Kidney (tissue), 14 donors: ENCODE data around the gene ANAPC15. TPM values are rescaled to one million over a fixed set of nuclear protein-coding genes. Genes with fewer than 3 reads are reported as not detected.

Experiments
- DNase-seq, 5 donors: peaks; one replicate each; pipeline ENCODE4 v3.0.0-alpha.2; 2013 to 2020
- FAIRE-seq: peaks from 2 replicates; lab custom pipeline; 2012; peaks lifted over from hg19 to GRCh38; lab: Jason Lieb, UNC
- H3K27ac ChIP-seq, 2 donors: one replicate each; pipeline ENCODE4 v1.7.0; 2013; ENCODE audit warnings: low read depth in 2 of 2, low read length in 2 of 2, inconsistent platforms in 1 of 2
- H3K27me3 ChIP-seq: one replicate; pipeline ENCODE4 v1.7.1; 2013; ENCODE audit warnings: low read length, inconsistent platforms; ENCODE audit not compliant: control insufficient read depth, insufficient read depth
- H3K36me3 ChIP-seq, 3 donors: one replicate each; pipeline versions ENCODE4 v1.7.0 to v1.7.1; 2013; ENCODE audit warnings: low read length in 3 of 3, control low read depth in 1 of 3, inconsistent platforms in 1 of 3; ENCODE audit not compliant: insufficient read depth in 3 of 3, control insufficient read depth in 2 of 3
- H3K4me1 ChIP-seq, 3 donors: one replicate each; pipeline versions ENCODE4 v1.7.0 to v1.7.1; 2013; ENCODE audit warnings: low read length in 3 of 3, inconsistent platforms in 1 of 3, low read depth in 1 of 3; ENCODE audit not compliant: control insufficient read depth in 2 of 3, insufficient read depth in 2 of 3
- H3K4me3 ChIP-seq, 3 donors: one replicate each; pipeline versions ENCODE4 v1.7.0 to v1.8.1; 2013; ENCODE audit warnings: low read length in 3 of 3, control low read depth in 1 of 3, inconsistent platforms in 1 of 3
- H3K9ac ChIP-seq, 3 donors: one replicate each; pipeline versions ENCODE4 v1.7.0 to v1.7.1; 2013; ENCODE audit warnings: low read length in 3 of 3, control low read depth in 1 of 3, inconsistent platforms in 1 of 3
- H3K9me3 ChIP-seq, 3 donors: one replicate each; pipeline versions ENCODE4 v1.7.0 to v1.7.1; 2013; ENCODE audit warnings: low read length in 3 of 3, control low read depth in 1 of 3, inconsistent platforms in 1 of 3; ENCODE audit not compliant: control insufficient read depth in 2 of 3, insufficient read depth in 1 of 3
- CTCF ChIP-seq: IDR thresholded peaks from 3 replicates; pipeline ENCODE4 v1.5.1; 2012; ENCODE audit warnings: mild to moderate bottlenecking, moderate library complexity, borderline replicate concordance; ENCODE audit not compliant: insufficient read depth; ENCODE audit errors: extremely low read depth
- intact Hi-C: fragments of 100-400 bp; cut with DNase I; formaldehyde crosslinking; loops from one replicate; pipeline ENCODE4 v1.11.1; 2022
- polyA plus RNA-seq: library from polyadenylated mRNA; stranded (reverse); fragments of 350-450 nt; fragmentation: Illumina TruSeq; extraction: RNeasy Lipid Tissue Mini Kit (QIAGEN cat#74804); gene quantifications from one replicate; pipeline ENCODE4 v1.2.3, GENCODE V29; 2014; ENCODE audit warnings: low read depth, low replicate concordance; ENCODE audit not compliant: insufficient read depth
- total RNA-seq: library from RNA; stranded (reverse); fragmentation: NEBNext Ultra II Directional; extraction: Animal tissue kit (Norgen Biotek cat#: 25700); gene quantifications from one replicate; pipeline ENCODE4 v1.2.1, GENCODE V29; 2021
- donor health status: control.
- donor health status: control.
- donor health status: control.
- donor health status: control.
- donor health status: control.
- donor health status: DM: yes; HTN: yes; CAD: no.
- donor health status: Normal renal cell carcinoma (clear cell type).

Gene ANAPC15
- total and polyA plus RNA-seq, 2 donors from 2014 or later, result 30.0 to 79.8 TPM

DNA sequence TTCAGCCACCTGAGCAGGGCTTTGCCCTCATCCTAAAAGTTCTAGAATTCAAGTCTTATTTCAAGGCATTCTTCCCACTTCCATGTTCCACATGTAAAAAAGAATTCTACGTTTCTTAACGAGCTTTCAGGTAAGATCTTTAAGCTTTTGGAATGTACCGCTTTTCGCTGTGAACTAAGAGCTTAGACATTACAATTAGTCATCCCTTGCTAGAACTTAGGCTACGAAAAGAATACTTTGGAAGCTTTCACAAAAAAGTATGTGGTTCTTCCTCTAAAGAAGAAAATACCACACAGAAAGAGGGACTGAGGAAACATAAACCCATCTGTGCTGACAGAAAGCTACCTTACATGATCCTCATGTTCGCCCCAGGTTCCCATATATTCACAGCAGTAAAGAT, 34.0 kb downstream of the ANAPC15 start:
- H3K4me1 ChIP-seq, result peaks cover 0 to 6% (median 4%) of the 10 kb centered on the region in 3 donors
- DNase-seq (no peak), FAIRE-seq (no peak)
- no peaks in the 10 kb centered on the region for H3K9me3 ChIP-seq
- no peak for TF ChIP-seq CTCF
- peak overlapping the region in 1 of 3 donors; percentile 10 for H3K9ac ChIP-seq
- intact Hi-C loops, result no loop called here
- H3K27me3 ChIP-seq, result no peaks in the 10 kb centered on the region
- no peaks in the 10 kb centered on the region for H3K36me3 ChIP-seq
- H3K27ac ChIP-seq, result no peak overlapping the region
- peak overlapping the region; percentile 0 to 79 (median 7) for H3K4me3 ChIP-seq

DNA sequence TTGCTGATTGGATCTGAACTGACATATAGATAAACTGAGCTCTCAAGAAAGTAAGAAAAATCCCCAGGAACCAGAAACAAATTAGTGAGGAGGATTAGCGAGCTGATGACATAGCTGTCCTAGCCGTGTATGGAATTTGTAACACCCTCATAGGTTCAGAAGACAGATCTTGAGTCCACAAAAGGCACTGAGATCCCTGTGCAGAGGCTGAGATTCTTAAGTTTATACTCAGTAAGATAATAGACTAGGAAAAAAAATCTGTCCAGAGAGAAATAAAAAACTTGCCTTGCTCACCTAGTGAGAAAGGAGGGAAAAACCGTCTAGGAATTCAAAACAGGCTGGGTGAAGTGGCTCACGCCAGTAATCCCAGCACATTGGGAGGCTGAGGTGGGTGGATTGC, 36.7 kb downstream of the ANAPC15 start:
- Histone ChIP-seq H3K27me3 (no peaks in the 10 kb centered on the region), H3K9me3 (no peaks in the 10 kb centered on the region), H3K27ac (no peak overlapping the region), H3K4me3 (no peak overlapping the region), H3K36me3 (no peaks in the 10 kb centered on the region), H3K4me1 (peaks cover 0 to 7% (median 7%) of the 10 kb centered on the region in 3 donors), H3K9ac (no peak overlapping the region)
- FAIRE-seq, result no peak
- intact Hi-C loops, result no loop called here
- no peak for TF ChIP-seq CTCF
- DNase-seq, result no peak

- intact Hi-C loops, result no loop called here
- Histone ChIP-seq H3K27ac (no peak overlapping the region), H3K4me1 (peaks cover 0 to 14% (median 10%) of the 10 kb centered on the region in 3 donors)
These were observed 37.4 kb downstream of the ANAPC15 start for GRCh38 chr11:72075109-72075508.

More at GRCh38 chr11:72075109-72075508, 37.4 kb downstream of the ANAPC15 start:
- no peak for TF ChIP-seq CTCF
- Histone ChIP-seq H3K9me3 (no peaks in the 10 kb centered on the region), H3K27me3 (no peaks in the 10 kb centered on the region), H3K36me3 (no peaks in the 10 kb centered on the region), H3K4me3 (no peak overlapping the region), H3K9ac (no peak overlapping the region)
- no peak for DNase-seq
- FAIRE-seq, result no peak
